ENCODE measurements around the gene PARK7. TPM values are rescaled to one million over a fixed set of nuclear protein-coding genes. Genes with fewer than 3 reads are reported as not detected.

PARK7 gene
- total RNA-seq, 3 donors from 2014 or later (not counting 1 experiment from before 2014, with no cell fraction given): 120 to 127 (median 127) TPM

DNA sequence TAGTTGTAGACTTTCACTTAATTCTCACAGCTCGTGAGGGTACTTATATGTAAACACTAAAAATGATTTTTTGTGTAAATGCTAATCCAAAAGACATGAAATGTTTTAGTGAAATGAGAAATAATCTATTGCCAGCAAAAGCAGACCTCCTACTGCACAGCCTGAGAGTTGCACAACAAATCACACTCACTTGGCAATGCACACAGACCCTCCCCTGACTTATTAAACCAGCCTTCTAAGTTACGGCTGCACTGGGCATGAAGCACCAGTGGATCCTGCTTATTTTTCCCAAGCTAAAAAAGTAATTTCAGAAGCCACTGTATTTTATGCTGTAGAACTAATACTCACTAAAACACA, 54.3 kb downstream of the PARK7 start:
- no peak overlapping the region for H3K27ac Mint-ChIP-seq
- H3K36me3 Mint-ChIP-seq: no peaks in the 10 kb centered on the region
- no peak for TF ChIP-seq CTCF (IDR thresholded peaks at IDR 0.05)
- no peak overlapping the region for H3K4me3 ChIP-seq (ENCODE audit: low read length)
- H3K27ac ChIP-seq (ENCODE audit: low read length): no peak overlapping the region
- H3K9me3 ChIP-seq (ENCODE audit: control insufficient read depth, insufficient read depth, low read length): no peaks in the 10 kb centered on the region
- DNase-seq (no peak), ATAC-seq (no peak)
- WGBS (ENCODE audit: insufficient coverage): 94% methylated on average over 1 of the region's 2 CpGs
- no peak overlapping the region for H3K4me3 Mint-ChIP-seq
- H3K36me3 ChIP-seq (ENCODE audit: control insufficient read depth, insufficient read depth, low read length): no peaks in the 10 kb centered on the region
- no peaks in the 10 kb centered on the region for H3K4me1 ChIP-seq (ENCODE audit: control insufficient read depth, insufficient read depth, low read length)
- no peaks in the 10 kb centered on the region for H3K27me3 ChIP-seq (ENCODE audit: control insufficient read depth, insufficient read depth, low read length)
- no peaks in the 10 kb centered on the region for H3K9me3 Mint-ChIP-seq
- intact Hi-C loops (cut with micrococcal nuclease): loop anchor here (1.0 to 5.0 kb wide), 2 partner anchors 208 to 334 kb away; no protein-coding TSS in a partner anchor
- H3K4me1 Mint-ChIP-seq: peaks cover 0 to 5% of the 10 kb centered on the region in 2 donors
- peaks cover 21 to 33% of the 10 kb centered on the region in 2 donors for H3K27me3 Mint-ChIP-seq (ENCODE audit: low read depth in 2 of 2)

- H3K36me3 Mint-ChIP-seq: no peaks in the 10 kb centered on the region
- TF ChIP-seq CTCF (IDR thresholded peaks at IDR 0.05): no peak
- peaks cover 21 to 33% of the 10 kb centered on the region in 2 donors for H3K27me3 Mint-ChIP-seq (ENCODE audit: low read depth in 2 of 2)
- 60% methylated on average over 1 of the region's 4 CpGs for WGBS (ENCODE audit: insufficient coverage)
- Histone ChIP-seq H3K9me3 (ENCODE audit: control insufficient read depth, insufficient read depth, low read length) (no peaks in the 10 kb centered on the region), H3K27me3 (ENCODE audit: control insufficient read depth, insufficient read depth, low read length) (no peaks in the 10 kb centered on the region), H3K27ac (ENCODE audit: low read length) (no peak overlapping the region), H3K4me1 (ENCODE audit: control insufficient read depth, insufficient read depth, low read length) (no peaks in the 10 kb centered on the region), H3K4me3 (ENCODE audit: low read length) (no peak overlapping the region), H3K36me3 (ENCODE audit: control insufficient read depth, insufficient read depth, low read length) (no peaks in the 10 kb centered on the region)
- DNase-seq (no peak), ATAC-seq (no peak)
- H3K27ac Mint-ChIP-seq: no peak overlapping the region
- H3K4me1 Mint-ChIP-seq: peaks cover 0 to 5% of the 10 kb centered on the region in 2 donors
- no peak overlapping the region for H3K4me3 Mint-ChIP-seq
- H3K9me3 Mint-ChIP-seq: no peaks in the 10 kb centered on the region
- intact Hi-C loops (cut with micrococcal nuclease): loop anchor here (5.0 kb wide), 1 partner anchor 209 kb away; no protein-coding TSS in a partner anchor
Observed at GRCh38 chr1:8016210-8016894, 54.8 kb downstream of the PARK7 start.

- ATAC-seq (no peak), DNase-seq (no peak)
- Mint-ChIP-seq H3K27me3 (ENCODE audit: low read depth in 2 of 2) (peaks cover 21 to 33% of the 10 kb centered on the region in 2 donors), H3K9me3 (no peaks in the 10 kb centered on the region), H3K4me3 (no peak overlapping the region), H3K4me1 (peaks cover 0 to 5% of the 10 kb centered on the region in 2 donors), H3K27ac (no peak overlapping the region), H3K36me3 (no peaks in the 10 kb centered on the region)
- Histone ChIP-seq H3K27me3 (ENCODE audit: control insufficient read depth, insufficient read depth, low read length) (peaks cover 2% of the 10 kb centered on the region), H3K4me1 (ENCODE audit: control insufficient read depth, insufficient read depth, low read length) (no peaks in the 10 kb centered on the region), H3K4me3 (ENCODE audit: low read length) (no peak overlapping the region), H3K36me3 (ENCODE audit: control insufficient read depth, insufficient read depth, low read length) (no peaks in the 10 kb centered on the region), H3K27ac (ENCODE audit: low read length) (no peak overlapping the region), H3K9me3 (ENCODE audit: control insufficient read depth, insufficient read depth, low read length) (no peaks in the 10 kb centered on the region)
- TF ChIP-seq CTCF (IDR thresholded peaks at IDR 0.05): no peak
- intact Hi-C loops (cut with micrococcal nuclease): loop anchor here (5.0 kb wide), 1 partner anchor 210 kb away; no protein-coding TSS in a partner anchor
Observed at GRCh38 chr1:8016895-8017241, 55.4 kb downstream of the PARK7 start.
